ENCODE data around the gene FAM83B.
A peak's percentile ranks its signal among the peaks of the same experiment; 100 is the strongest.
"Not testable (repeated sequence)": the region's sequence is repeated elsewhere in the genome, so short reads cannot be mapped to it uniquely, and the experiment has no call there.

Gene FAM83B

DNA sequence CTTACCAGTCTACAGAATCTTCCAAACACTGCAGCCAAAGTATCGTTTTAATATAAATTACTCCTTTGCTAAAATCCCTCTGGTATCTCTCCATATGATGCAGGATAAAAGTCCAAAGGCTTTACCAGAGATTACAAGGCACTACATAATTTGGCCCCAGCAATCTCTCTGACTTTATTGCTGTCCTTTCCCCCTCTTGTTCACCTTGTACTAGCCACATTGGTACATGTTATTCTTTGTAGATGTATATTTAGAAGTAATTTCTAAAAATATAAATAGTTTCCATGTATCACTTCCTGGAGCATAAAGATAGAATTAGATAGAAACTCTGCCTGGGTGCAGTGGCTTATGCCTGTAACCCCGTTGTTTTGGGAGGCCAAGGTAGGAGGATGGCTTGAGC, 28.7 kb upstream of the FAM83B start:
- TF ChIP-seq, protein P1, sequence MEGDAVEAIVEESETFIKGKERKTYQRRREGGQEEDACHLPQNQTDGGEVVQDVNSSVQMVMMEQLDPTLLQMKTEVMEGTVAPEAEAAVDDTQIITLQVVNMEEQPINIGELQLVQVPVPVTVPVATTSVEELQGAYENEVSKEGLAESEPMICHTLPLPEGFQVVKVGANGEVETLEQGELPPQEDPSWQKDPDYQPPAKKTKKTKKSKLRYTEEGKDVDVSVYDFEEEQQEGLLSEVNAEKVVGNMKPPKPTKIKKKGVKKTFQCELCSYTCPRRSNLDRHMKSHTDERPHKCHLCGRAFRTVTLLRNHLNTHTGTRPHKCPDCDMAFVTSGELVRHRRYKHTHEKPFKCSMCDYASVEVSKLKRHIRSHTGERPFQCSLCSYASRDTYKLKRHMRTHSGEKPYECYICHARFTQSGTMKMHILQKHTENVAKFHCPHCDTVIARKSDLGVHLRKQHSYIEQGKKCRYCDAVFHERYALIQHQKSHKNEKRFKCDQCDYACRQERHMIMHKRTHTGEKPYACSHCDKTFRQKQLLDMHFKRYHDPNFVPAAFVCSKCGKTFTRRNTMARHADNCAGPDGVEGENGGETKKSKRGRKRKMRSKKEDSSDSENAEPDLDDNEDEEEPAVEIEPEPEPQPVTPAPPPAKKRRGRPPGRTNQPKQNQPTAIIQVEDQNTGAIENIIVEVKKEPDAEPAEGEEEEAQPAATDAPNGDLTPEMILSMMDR (IDR thresholded peaks at IDR 0.05; ENCODE audit: low read depth, low read length) = no peak
- no peak for DNase-seq
- Histone ChIP-seq H3K36me3 (no peaks in the 10 kb centered on the region), H3K27me3 (ENCODE audit: insufficient read depth, low read depth, severe bottlenecking) (no peaks in the 10 kb centered on the region), H3K9me3 (ENCODE audit: severe bottlenecking) (peaks cover 2% of the 10 kb centered on the region), H3K4me3 (ENCODE audit: low read depth, low read length) (no peak overlapping the region), H3K27ac (no peak overlapping the region)

DNA sequence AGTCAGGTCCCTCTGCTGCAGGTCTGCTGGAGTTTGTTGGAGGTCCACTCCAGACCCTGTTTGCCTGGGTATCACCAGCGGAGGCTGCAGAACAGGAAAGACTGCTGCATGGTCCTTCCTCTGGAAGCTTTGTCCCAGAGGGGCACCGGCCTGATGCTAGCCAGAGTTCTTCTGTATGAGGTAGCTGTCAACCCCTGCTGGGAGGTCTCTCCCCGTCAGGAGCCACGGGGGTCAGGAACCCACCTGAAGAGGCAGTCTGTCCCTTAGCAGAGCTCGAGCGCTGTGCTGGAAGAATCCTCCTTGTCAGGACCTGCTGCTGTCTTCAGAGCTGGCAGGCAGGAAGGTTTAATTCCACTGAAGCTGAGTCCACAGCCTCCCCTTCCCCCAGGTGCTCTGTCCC, 22.3 kb upstream of the FAM83B start:
- peaks cover 41% of the 10 kb centered on the region for H3K27me3 ChIP-seq (ENCODE audit: insufficient read depth, low read depth, severe bottlenecking)
- H3K4me3 ChIP-seq (ENCODE audit: low read depth, low read length) = not testable (repeated sequence)

DNA sequence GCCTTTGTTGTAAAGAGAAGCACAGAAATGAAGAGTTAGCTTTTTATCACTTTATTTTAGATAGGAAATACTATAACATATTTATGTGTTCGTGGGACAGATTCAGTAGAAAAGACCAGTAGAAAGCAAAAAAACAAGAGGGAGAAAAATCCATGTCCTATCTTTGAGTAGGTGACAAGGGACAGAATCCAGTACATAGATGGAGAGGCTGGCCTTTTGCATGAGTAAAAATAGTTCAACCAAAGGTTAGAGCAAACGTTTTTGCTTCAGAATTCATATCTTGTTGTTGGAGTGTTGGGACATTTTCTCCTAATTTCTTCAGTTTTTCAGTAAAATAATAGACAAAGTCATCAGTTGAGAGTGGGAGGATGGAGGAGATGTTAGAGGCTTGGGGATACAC, 19.6 kb upstream of the FAM83B start:
- Histone ChIP-seq H3K27ac (no peak overlapping the region), H3K36me3 (no peaks in the 10 kb centered on the region), H3K27me3 (ENCODE audit: insufficient read depth, low read depth, severe bottlenecking) (peaks cover 49% of the 10 kb centered on the region), H3K4me3 (ENCODE audit: low read depth, low read length) (no peak overlapping the region), H3K9me3 (ENCODE audit: severe bottlenecking) (no peaks in the 10 kb centered on the region)
- DNase-seq = no peak
- TF ChIP-seq, protein P1 (IDR thresholded peaks at IDR 0.05; ENCODE audit: low read depth, low read length) = no peak

More for the DNA sequence above, 22.3 kb upstream of the FAM83B start:
- DNase-seq; H3K27ac ChIP-seq; H3K36me3 ChIP-seq; H3K9me3 ChIP-seq (ENCODE audit: severe bottlenecking): not testable (repeated sequence)

DNA sequence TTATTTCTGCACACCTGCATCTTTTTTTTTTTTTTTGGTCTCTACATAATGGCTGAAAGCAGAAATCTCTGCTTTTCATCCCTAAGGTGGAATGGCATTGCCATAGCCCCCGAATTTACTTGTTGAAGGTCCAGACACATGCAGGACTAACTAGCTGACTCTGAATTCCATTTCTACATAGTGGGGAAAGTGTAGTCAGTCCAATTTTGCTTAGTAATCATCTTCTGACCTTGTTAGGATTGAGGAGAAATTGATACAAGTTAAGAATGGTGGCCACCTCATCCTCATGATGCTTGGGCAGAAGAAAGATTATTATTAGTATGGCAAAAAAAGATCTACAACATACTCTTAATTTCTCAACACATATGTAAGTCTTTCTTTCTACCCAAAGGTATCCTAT, 16.4 kb upstream of the FAM83B start:
- no peak for DNase-seq
- Histone ChIP-seq H3K27ac (no peak overlapping the region), H3K27me3 (ENCODE audit: insufficient read depth, low read depth, severe bottlenecking) (peaks cover 54% of the 10 kb centered on the region), H3K9me3 (ENCODE audit: severe bottlenecking) (no peaks in the 10 kb centered on the region), H3K4me3 (ENCODE audit: low read depth, low read length) (no peak overlapping the region), H3K36me3 (no peaks in the 10 kb centered on the region)
- TF ChIP-seq, protein P1 (IDR thresholded peaks at IDR 0.05; ENCODE audit: low read depth, low read length) = no peak

DNA sequence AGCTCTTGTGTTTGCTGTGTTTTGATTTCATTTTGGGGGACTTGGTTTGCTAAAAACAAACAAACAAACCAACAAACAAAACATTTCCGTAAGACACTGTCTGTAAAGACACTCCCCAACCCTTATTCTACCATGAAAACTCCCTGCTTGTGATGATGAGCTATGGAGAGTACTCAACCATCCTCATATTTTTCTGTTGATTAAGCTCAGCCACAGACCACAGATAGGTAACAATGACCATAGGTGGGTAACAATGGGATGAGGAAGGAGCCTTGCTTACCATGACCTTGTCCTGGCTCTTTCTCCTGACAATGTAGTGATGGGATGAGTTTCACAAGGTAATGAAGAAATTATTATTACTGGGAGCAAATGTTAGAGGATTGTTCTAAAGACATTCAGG, 11.4 kb upstream of the FAM83B start:
- DNase-seq = no peak
- Histone ChIP-seq H3K27ac (no peak overlapping the region), H3K9me3 (ENCODE audit: severe bottlenecking) (no peaks in the 10 kb centered on the region), H3K4me3 (ENCODE audit: low read depth, low read length) (no peak overlapping the region), H3K36me3 (no peaks in the 10 kb centered on the region), H3K27me3 (ENCODE audit: insufficient read depth, low read depth, severe bottlenecking) (peaks cover 27% of the 10 kb centered on the region)
- TF ChIP-seq, protein P1 (IDR thresholded peaks at IDR 0.05; ENCODE audit: low read depth, low read length) = no peak

DNA sequence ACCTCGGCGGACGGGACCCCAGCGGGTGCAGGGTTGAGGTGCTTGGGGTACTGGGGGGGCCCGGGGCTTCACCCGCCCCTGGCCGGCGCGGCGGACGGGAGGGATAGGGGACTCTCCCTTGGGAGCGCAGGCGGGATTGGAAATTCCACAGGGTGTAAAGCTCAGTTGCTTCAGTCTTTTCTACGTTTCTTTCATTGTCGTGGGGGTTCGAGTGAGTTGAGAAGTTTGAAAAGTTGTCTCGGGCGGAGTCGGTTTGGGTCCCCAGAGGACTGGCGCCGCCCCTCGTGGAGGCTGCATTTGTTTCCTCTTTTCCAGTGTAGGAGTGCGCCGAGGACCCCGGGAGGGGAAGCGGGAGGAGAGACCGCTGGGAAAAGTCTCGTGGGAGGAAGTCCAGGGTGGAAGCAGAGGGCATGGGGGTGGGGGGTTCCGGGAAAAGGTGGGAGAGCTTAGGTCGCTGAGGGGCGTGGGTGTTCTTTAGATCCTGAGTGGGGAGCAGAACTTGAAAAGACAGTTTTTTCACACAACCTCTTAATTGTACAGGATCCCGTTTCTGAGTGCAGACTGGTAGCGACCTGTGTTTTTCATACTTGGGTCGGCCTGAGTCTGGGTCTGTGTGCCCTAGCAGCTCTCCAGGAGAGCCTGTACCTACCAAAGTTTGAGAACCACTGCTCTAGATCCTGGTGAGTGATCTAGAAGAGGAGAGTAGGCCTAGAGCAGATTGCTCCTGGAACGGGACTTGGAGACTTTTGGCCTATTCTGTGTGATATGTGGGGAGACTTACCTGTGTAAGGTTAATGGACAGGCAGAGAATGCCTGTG, 495 bp downstream of the FAM83B start:
- Histone ChIP-seq H3K9me3 (ENCODE audit: severe bottlenecking) (no peaks in the 10 kb centered on the region), H3K27me3 (ENCODE audit: insufficient read depth, low read depth, severe bottlenecking) (peaks cover 83% of the 10 kb centered on the region), H3K36me3 (no peaks in the 10 kb centered on the region), H3K27ac (no peak overlapping the region), H3K4me3 (ENCODE audit: low read depth, low read length) (peak overlapping the region; percentile 49)
- DNase-seq = peak; percentile 22
- TF ChIP-seq, protein P1 (IDR thresholded peaks at IDR 0.05; ENCODE audit: low read depth, low read length) = no peak

Measured in WERI-Rb-1 (cell line).